Testis (tissue), 2 donors: Measurements from ENCODE around the gene NELL1.

Experiments used
- POLR2A ChIP-seq: fragments of 450-650 bp; IDR thresholded peaks from one replicate; pipeline ENCODE4 v1.6.1; 2017; ENCODE audit warnings: antibody characterized with exemption, mild to moderate bottlenecking, moderate library complexity
- TF ChIP-seq, protein P1 (sequence below), 3 experiments: fragments of 450-650 bp in 2 of 3; fragments of 200-600 bp in 1 of 3; sonication (generic) in 1 of 3; IDR thresholded peaks; one replicate each; pipeline ENCODE4 v1.5.1; 2016 to 2019; ENCODE audit warnings: antibody characterized with exemption in 3 of 3, mild to moderate bottlenecking in 2 of 3, moderate library complexity in 1 of 3

DNA sequence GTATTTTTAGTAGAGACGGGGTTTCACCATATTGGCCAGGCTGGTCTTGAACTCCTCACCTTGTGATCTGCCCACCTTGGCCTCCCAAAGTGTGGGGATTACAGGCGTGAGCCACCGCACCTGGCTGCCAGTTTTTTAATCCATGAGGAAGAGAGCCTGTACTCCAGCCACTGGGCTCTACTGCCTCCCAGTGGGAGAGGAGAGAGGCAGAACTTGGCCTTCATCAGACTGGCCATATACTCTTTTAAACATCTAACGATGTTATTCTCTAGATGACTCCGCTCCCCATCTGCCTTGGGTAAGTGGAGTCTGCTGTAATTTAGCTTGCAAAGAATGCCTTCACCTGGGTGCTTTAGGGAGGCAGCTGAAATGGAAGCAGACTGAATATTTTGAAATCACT, 35.3 kb upstream of the NELL1 start:
- TF ChIP-seq, protein P1, sequence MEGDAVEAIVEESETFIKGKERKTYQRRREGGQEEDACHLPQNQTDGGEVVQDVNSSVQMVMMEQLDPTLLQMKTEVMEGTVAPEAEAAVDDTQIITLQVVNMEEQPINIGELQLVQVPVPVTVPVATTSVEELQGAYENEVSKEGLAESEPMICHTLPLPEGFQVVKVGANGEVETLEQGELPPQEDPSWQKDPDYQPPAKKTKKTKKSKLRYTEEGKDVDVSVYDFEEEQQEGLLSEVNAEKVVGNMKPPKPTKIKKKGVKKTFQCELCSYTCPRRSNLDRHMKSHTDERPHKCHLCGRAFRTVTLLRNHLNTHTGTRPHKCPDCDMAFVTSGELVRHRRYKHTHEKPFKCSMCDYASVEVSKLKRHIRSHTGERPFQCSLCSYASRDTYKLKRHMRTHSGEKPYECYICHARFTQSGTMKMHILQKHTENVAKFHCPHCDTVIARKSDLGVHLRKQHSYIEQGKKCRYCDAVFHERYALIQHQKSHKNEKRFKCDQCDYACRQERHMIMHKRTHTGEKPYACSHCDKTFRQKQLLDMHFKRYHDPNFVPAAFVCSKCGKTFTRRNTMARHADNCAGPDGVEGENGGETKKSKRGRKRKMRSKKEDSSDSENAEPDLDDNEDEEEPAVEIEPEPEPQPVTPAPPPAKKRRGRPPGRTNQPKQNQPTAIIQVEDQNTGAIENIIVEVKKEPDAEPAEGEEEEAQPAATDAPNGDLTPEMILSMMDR (IDR thresholded peaks at IDR 0.05): no peak
- TF ChIP-seq POLR2A: no peak
